Measurements from ENCODE around the gene EIF4A3. TPM values are rescaled to one million over a fixed set of nuclear protein-coding genes. Genes with fewer than 3 reads are reported as not detected.

Gene EIF4A3
- total and polyA plus RNA-seq, 9 of the 15 experiments (the other 6 are each of a cell fraction or from before 2014, with no cell fraction given), result 62.7 to 171 (median 127) TPM

DNA sequence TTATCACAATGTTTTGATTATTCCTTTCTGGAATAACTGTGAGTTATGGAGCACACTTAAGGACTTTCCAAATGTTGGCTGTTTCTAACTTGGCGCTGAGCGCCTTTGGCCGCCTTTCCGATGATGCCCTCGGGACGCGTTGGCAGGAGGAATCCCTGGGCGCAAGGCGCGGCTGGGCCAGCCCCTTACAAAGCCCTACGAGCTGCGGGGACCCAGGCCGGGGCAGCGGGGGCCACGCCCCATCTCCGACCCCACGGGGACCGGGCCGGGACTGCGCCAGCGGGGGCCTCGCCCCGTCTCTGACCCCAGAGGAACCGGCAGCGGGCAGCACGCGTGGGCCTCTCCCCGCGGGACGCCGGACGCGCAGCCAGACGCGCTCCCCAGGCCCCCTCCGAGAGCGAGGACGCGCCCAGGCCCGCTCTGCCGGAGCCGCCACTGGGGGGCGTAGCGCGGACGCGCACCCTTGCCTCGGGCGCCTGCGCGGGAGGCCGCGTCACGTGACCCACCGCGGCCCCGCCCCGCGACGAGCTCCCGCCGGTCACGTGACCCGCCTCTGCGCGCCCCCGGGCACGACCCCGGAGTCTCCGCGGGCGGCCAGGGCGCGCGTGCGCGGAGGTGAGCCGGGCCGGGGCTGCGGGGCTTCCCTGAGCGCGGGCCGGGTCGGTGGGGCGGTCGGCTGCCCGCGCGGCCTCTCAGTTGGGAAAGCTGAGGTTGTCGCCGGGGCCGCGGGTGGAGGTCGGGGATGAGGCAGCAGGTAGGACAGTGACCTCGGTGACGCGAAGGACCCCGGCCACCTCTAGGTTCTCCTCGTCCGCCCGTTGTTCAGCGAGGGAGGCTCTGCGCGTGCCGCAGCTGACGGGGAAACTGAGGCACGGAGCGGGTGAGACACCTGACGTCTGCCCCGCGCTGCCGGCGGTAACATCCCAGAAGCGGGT, 45.6 kb downstream of the EIF4A3 start, which contains the start of gene GAA (continued):
- TF ChIP-seq MAFG (tag; conservative IDR thresholded peaks at IDR 0.05), result no peak
- no peak for TF ChIP-seq FOXK2 (conservative IDR thresholded peaks at IDR 0.05 in 1 of 2, IDR thresholded peaks at IDR 0.05 in 1 of 2; ENCODE audit: low read depth in 2 of 2)
- no peak; the same call in 1 of the 2 replicates for TF ChIP-seq ZNF12 (CRISPR knock-in tag; IDR thresholded peaks at IDR 0.05)
- no peak for TF ChIP-seq STAT5A (IDR thresholded peaks at IDR 0.05; ENCODE audit: borderline replicate concordance, low read length)
- TF ChIP-seq SMAD3 (CRISPR knock-in tag; conservative IDR thresholded peaks at IDR 0.05), result no peak
- TF ChIP-seq RHOXF2B (CRISPR knock-in tag; conservative IDR thresholded peaks at IDR 0.05), result no peak
- TF ChIP-seq JUND (IDR thresholded peaks at IDR 0.05; ENCODE audit: borderline replicate concordance, low read depth, low read length), result peak; percentile 34
- no peak; the same call in 2 of the 3 replicates for TF ChIP-seq JUND (tag; IDR thresholded peaks at IDR 0.05; ENCODE audit: borderline replicate concordance, low read depth, low read length)
- no peak for TF ChIP-seq BRD4 (IDR thresholded peaks at IDR 0.05)
- TF ChIP-seq, protein P1, sequence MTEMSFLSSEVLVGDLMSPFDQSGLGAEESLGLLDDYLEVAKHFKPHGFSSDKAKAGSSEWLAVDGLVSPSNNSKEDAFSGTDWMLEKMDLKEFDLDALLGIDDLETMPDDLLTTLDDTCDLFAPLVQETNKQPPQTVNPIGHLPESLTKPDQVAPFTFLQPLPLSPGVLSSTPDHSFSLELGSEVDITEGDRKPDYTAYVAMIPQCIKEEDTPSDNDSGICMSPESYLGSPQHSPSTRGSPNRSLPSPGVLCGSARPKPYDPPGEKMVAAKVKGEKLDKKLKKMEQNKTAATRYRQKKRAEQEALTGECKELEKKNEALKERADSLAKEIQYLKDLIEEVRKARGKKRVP (CRISPR knock-in tag; IDR thresholded peaks at IDR 0.05), result no peak
- TF ChIP-seq POLR2AphosphoS2 (IDR thresholded peaks at IDR 0.05; ENCODE audit: low read length), result no peak
- TF ChIP-seq MED1 (CRISPR knock-in tag; IDR thresholded peaks at IDR 0.05; ENCODE audit: borderline replicate concordance), result no peak
- peak; percentile 87; the same call in 1 of the 2 replicates for TF ChIP-seq PHF8 (IDR thresholded peaks at IDR 0.05; ENCODE audit: borderline replicate concordance, low read length)
- no peak for TF ChIP-seq THRB (CRISPR knock-in tag; conservative IDR thresholded peaks at IDR 0.05)
- TF ChIP-seq ZNF696 (CRISPR knock-in tag; conservative IDR thresholded peaks at IDR 0.05), result no peak
- TF ChIP-seq ZNF280B (CRISPR knock-in tag; IDR thresholded peaks at IDR 0.05), result 0 out of 2 replicates have a peak, but pooled peaks have one; percentile 8
- TF ChIP-seq, protein P2, sequence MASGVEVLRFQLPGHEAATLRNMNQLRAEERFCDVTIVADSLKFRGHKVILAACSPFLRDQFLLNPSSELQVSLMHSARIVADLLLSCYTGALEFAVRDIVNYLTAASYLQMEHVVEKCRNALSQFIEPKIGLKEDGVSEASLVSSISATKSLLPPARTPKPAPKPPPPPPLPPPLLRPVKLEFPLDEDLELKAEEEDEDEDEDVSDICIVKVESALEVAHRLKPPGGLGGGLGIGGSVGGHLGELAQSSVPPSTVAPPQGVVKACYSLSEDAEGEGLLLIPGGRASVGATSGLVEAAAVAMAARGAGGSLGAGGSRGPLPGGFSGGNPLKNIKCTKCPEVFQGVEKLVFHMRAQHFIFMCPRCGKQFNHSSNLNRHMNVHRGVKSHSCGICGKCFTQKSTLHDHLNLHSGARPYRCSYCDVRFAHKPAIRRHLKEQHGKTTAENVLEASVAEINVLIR (CRISPR knock-in tag; IDR thresholded peaks at IDR 0.05), result no peak; the same call in 1 of the 2 replicates
- no peak for TF ChIP-seq CBFB (CRISPR knock-in tag; IDR thresholded peaks at IDR 0.05)
- TF ChIP-seq ZZZ3 (IDR thresholded peaks at IDR 0.05), result no peak
- no peak for TF ChIP-seq ZFP36 (IDR thresholded peaks at IDR 0.05; ENCODE audit: low read depth, low read length, partially characterized antibody)
- no peak for TF ChIP-seq HLTF (IDR thresholded peaks at IDR 0.05)
